SK-N-MC (cell line): ENCODE data around the gene MYO10.

Source experiments
- DNase-seq: peaks from one replicate; pipeline ENCODE4 v3.0.0-alpha.2; 2011; ENCODE audit warnings: low read depth, low spot score
- H3K27ac ChIP-seq: fragments of 200-600 bp; sonication (generic); 2 replicates; pipeline ENCODE4 v1.5.1; 2016; ENCODE audit warnings: mixed run types
- H3K36me3 ChIP-seq: fragments of 200-600 bp; sonication (generic); 2 replicates; pipeline ENCODE4 v1.6.1; 2017; ENCODE audit warnings: antibody characterized with exemption, low read length, mixed read lengths; ENCODE audit not compliant: insufficient read depth
- H3K4me3 ChIP-seq: fragments of 200-600 bp; sonication (generic); 2 replicates; pipeline ENCODE4 v1.5.1; 2016
- H3K9ac ChIP-seq: fragments of 200-600 bp; sonication (generic); 2 replicates; pipeline ENCODE4 v1.8.0; 2017; ENCODE audit warnings: mixed run types, mixed read lengths; ENCODE audit not compliant: insufficient read length
- H3K9me3 ChIP-seq: fragments of 200-600 bp; sonication (generic); 2 replicates; pipeline ENCODE4 v1.6.1; 2017; ENCODE audit warnings: low read depth, mild to moderate bottlenecking, antibody characterized with exemption, low read length, moderate library complexity, mixed read lengths
- EZH2 ChIP-seq: fragments of 200-600 bp; sonication (generic); IDR thresholded peaks from one replicate; pipeline ENCODE4 v1.6.1; 2017; ENCODE audit warnings: antibody characterized with exemption
- FOXP2 ChIP-seq: optimal IDR thresholded peaks from 2 replicates; pipeline ENCODE3; 2011; ENCODE audit warnings: mild to moderate bottlenecking, moderate library complexity; ENCODE audit not compliant: insufficient read depth; ENCODE audit errors: extremely low read length, control extremely low read depth
- POLR2AphosphoS5 ChIP-seq: IDR thresholded peaks from 2 replicates; pipeline ENCODE4 v1.6.1; 2012; ENCODE audit warnings: mild to moderate bottlenecking, low read depth, low read length, borderline replicate concordance

MYO10 gene

DNA sequence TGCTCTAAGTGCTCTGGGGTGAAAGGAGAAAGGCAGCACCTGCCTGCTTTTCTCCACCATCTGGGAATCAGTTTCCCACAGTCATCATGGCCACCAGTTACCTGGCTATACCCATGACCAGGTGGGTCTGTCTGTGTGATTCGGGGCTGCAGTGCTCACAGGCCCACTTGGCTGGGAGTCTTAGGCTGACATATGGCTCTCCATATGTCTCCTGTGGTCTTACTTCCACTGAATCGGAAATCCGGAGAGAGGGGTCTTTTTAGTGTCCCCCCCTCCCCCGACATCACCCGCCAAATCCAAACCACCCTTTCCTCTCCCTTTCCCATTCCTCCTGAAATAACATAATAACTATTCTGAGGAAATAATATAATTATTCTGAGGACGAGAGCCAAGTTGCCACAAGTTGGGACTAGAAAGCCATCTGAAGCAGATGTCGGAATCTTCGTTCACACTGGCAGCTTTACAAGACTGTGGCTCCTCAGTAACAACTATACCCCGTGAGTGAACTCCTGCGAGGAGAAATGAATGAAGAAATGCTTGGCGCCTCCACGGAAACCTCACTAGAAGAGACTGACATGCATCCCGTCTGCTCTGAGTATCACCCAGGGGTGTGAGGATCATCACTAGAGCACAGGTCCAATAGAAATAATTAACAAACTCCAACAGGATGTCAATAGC lies 143.4 kb downstream of the MYO10 start:
- Histone ChIP-seq H3K4me3 (peak overlapping the region; percentile 42), H3K9ac (peak overlapping the region; percentile 63), H3K36me3 (peaks cover 52% of the 10 kb centered on the region), H3K9me3 (no peaks in the 10 kb centered on the region), H3K27ac (peak overlapping the region; percentile 97)
- DNase-seq = no peak
- TF ChIP-seq POLR2AphosphoS5 (no peak), EZH2 (no peak), FOXP2 (no peak)

GRCh38 chr5:16791904-16792597 lies 144.0 kb downstream of the MYO10 start:
- H3K4me3 ChIP-seq = peak overlapping the region; percentile 42
- peak overlapping the region; percentile 63 for H3K9ac ChIP-seq
- H3K27ac ChIP-seq = peak overlapping the region; percentile 97
- DNase-seq = peak; percentile 35
- peaks cover 52% of the 10 kb centered on the region for H3K36me3 ChIP-seq
- no peaks in the 10 kb centered on the region for H3K9me3 ChIP-seq
- TF ChIP-seq POLR2AphosphoS5 (no peak; the same call in 1 of the 2 replicates), FOXP2 (no peak), EZH2 (no peak)

DNA sequence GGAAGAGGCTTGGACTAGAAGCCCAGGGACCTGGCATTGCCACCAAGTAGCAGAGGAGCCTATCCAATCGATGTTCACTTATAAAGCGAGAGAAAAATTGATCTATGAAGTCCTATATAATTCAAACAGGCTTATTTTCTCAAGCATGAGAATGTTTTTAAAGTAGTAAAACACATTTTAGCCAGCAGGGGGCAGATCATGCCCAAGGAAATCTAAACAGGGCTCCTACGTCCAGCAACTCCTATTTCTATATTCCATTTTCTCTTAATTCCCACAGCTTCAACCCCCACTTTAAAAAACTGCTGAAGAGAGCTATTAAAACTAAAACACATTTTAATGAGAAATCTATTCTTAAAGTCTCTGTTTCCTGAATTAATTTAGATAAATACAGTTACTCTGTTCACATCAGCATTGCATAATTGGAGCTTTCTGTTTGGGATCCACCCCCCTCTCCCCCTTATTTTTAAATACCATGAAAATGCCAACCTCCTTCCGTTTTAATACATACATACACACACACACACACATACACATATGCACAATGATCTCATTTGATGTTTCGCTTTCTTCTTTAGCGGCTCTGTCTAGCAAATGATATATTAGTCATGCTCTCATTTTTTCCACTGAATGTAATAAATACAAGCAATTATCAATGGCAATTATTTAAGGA lies 144.9 kb downstream of the MYO10 start:
- peak; percentile 74 for TF ChIP-seq FOXP2
- TF ChIP-seq EZH2 = no peak
- peak; percentile 57; the same call in 1 of the 2 replicates for TF ChIP-seq POLR2AphosphoS5
- peak overlapping the region; percentile 97 for H3K27ac ChIP-seq
- DNase-seq = peak; percentile 97

DNA sequence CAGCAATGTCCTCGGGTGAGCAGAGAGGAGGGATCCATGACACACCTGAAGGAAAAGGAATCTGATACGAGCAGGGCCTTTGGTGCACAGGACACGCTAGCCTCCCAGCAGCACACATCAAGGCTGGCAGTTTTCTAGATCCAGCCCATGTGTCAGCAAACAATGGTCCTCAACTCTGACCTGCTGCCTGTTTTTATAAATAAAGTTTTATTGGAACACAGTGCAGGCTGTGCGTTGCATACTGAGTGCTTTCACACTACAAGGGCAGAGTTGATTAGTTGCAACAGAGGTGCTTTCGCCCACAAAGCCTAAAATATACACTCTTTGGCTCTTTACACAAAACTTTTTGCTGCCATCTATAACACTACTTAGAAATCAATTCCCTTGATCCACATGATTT lies 147.1 kb downstream of the MYO10 start:
- H3K4me3 ChIP-seq = no peak overlapping the region
- H3K9ac ChIP-seq = no peak overlapping the region
- TF ChIP-seq FOXP2 (no peak), POLR2AphosphoS5 (no peak), EZH2 (no peak)
- H3K9me3 ChIP-seq = no peaks in the 10 kb centered on the region
- DNase-seq = no peak
- H3K27ac ChIP-seq = peak overlapping the region; percentile 97
- H3K36me3 ChIP-seq = peaks cover 66% of the 10 kb centered on the region

More for the DNA sequence above, 144.9 kb downstream of the MYO10 start:
- no peaks in the 10 kb centered on the region for H3K9me3 ChIP-seq
- H3K4me3 ChIP-seq = peak overlapping the region; percentile 42
- H3K36me3 ChIP-seq = peaks cover 57% of the 10 kb centered on the region
- peak overlapping the region; percentile 69 for H3K9ac ChIP-seq

- Histone ChIP-seq H3K4me3 (no peak overlapping the region), H3K9me3 (no peaks in the 10 kb centered on the region), H3K36me3 (peaks cover 71% of the 10 kb centered on the region), H3K27ac (peak overlapping the region; percentile 48), H3K9ac (no peak overlapping the region)
- no peak for TF ChIP-seq FOXP2
- DNase-seq = no peak
Observed at GRCh38 chr5:16787278-16787677, 148.8 kb downstream of the MYO10 start.

GRCh38 chr5:16784843-16785791 lies 151.0 kb downstream of the MYO10 start:
- TF ChIP-seq POLR2AphosphoS5 = no peak
- TF ChIP-seq EZH2 = no peak
- TF ChIP-seq FOXP2 = no peak
- Histone ChIP-seq H3K36me3 (peaks cover 86% of the 10 kb centered on the region), H3K9me3 (no peaks in the 10 kb centered on the region), H3K9ac (no peak overlapping the region), H3K4me3 (no peak overlapping the region), H3K27ac (peak overlapping the region; percentile 58; the same call in 1 of the 2 replicates)
- no peak for DNase-seq

GRCh38 chr5:16784088-16784487 lies 152.0 kb downstream of the MYO10 start:
- no peak for TF ChIP-seq POLR2AphosphoS5
- no peak for TF ChIP-seq EZH2
- no peak for TF ChIP-seq FOXP2
- Histone ChIP-seq H3K36me3 (peaks cover 86% of the 10 kb centered on the region), H3K9ac (no peak overlapping the region), H3K9me3 (no peaks in the 10 kb centered on the region), H3K4me3 (no peak overlapping the region), H3K27ac (0 out of 2 replicates have a peak overlapping the region, but pooled peaks have one; percentile 19)
- DNase-seq = no peak
